H1 (cell line): ENCODE data around the gene MCUR1. TPM values are rescaled to one million over a fixed set of nuclear protein-coding genes. Genes with fewer than 3 reads are reported as not detected.

Experiments used
- CTCF ChIA-PET: fragments of 300-600 bp; sonication (Branson Sonifier 250); formaldehyde crosslinking; loops from one replicate; lab custom pipeline; 2021; ENCODE audit not compliant: partially characterized antibody; lab: Charles Lee
- POLR2A ChIA-PET: fragments of 300-600 bp; sonication (Branson Sonifier 250); formaldehyde crosslinking; loops from one replicate; lab custom pipeline; 2021; ENCODE audit warnings: inconsistent platforms; ENCODE audit not compliant: partially characterized antibody; lab: Charles Lee
- DNase-seq, 2 experiments: peaks; one replicate each; pipeline versions ENCODE4 v3.0.0 to v3.0.0-alpha.2; 2010 to 2022; ENCODE audit warnings: low spot score in 2 of 2, low read depth in 1 of 2, mixed read lengths in 1 of 2
- FAIRE-seq: peaks from 2 replicates; lab custom pipeline; 2011; peaks lifted over from hg19 to GRCh38; lab: Jason Lieb, UNC
- H2AFZ ChIP-seq: 2 replicates; pipeline ENCODE4 v1.8.1; 2012; ENCODE audit warnings: low read length, inconsistent platforms
- H2AK5ac ChIP-seq: 2 replicates; pipeline ENCODE4 v1.6.1; 2013; ENCODE audit warnings: low read depth, low read length
- H2BK120ac ChIP-seq: replicated peaks from 2 replicates; pipeline ENCODE3; 2013; ENCODE audit warnings: low read depth, low read length, inconsistent platforms
- H2BK12ac ChIP-seq: 2 replicates; pipeline ENCODE4 v1.6.1; 2013; ENCODE audit warnings: low read depth, low read length
- H2BK15ac ChIP-seq: 2 replicates; pipeline ENCODE4 v1.6.1; 2013; ENCODE audit warnings: low read length
- H2BK20ac ChIP-seq: 2 replicates; pipeline ENCODE4 v1.6.1; 2013; ENCODE audit warnings: low read length
- H2BK5ac ChIP-seq: 2 replicates; pipeline ENCODE4 v1.6.1; 2013; ENCODE audit warnings: low read depth, low read length
- H3K14ac ChIP-seq: 2 replicates; pipeline ENCODE4 v1.6.1; 2013; ENCODE audit warnings: inconsistent platforms; ENCODE audit not compliant: insufficient read length
- H3K18ac ChIP-seq: 2 replicates; pipeline ENCODE4 v1.6.1; 2013; ENCODE audit warnings: low read length; ENCODE audit errors: extremely low read depth
- H3K23ac ChIP-seq: 2 replicates; pipeline ENCODE4 v1.6.1; 2013; ENCODE audit warnings: inconsistent platforms; ENCODE audit not compliant: insufficient read length
- H3K23me2 ChIP-seq: 2 replicates; pipeline ENCODE4 v1.6.1; 2013; ENCODE audit warnings: low read depth, low read length
- H3K27ac ChIP-seq: 2 replicates; pipeline ENCODE4 v1.6.1; 2011; ENCODE audit warnings: low read depth, low read length, inconsistent platforms
- H3K27me3 ChIP-seq, 4 experiments: replicated peaks in 1 of 4; 1 replicate in 1 of 4; 2 replicates in 3 of 4; pipeline versions ENCODE4 v1.6.1 to v1.8.1; 2011 to 2013; ENCODE audit warnings: low read length in 3 of 4, mild to moderate bottlenecking in 3 of 4, inconsistent platforms in 2 of 4, mixed read lengths in 2 of 4, moderate library complexity in 1 of 4; ENCODE audit not compliant: control insufficient read depth in 3 of 4, insufficient read depth in 3 of 4; ENCODE audit errors: extremely low read depth in 1 of 4
- H3K36me3 ChIP-seq, 4 experiments: 2 replicates each; pipeline versions ENCODE4 v1.6.1 to v1.8.1; 2011 to 2013; ENCODE audit warnings: mild to moderate bottlenecking in 4 of 4, low read length in 3 of 4, moderate library complexity in 2 of 4, control low read depth in 1 of 4, inconsistent platforms in 1 of 4; ENCODE audit not compliant: insufficient read depth in 4 of 4, control insufficient read depth in 2 of 4
- H3K4ac ChIP-seq: replicated peaks from 2 replicates; pipeline ENCODE3; 2013; ENCODE audit warnings: low read length, low read depth, mixed read lengths, inconsistent platforms; ENCODE audit not compliant: insufficient read length
- H3K4me1 ChIP-seq, 4 experiments: replicated peaks in 1 of 4; 1 replicate in 1 of 4; 2 replicates in 3 of 4; pipeline versions ENCODE4 v1.6.1 to v1.8.1; 2011 to 2013; ENCODE audit warnings: low read length in 3 of 4, inconsistent platforms in 2 of 4, mixed read lengths in 1 of 4; ENCODE audit not compliant: insufficient read depth in 4 of 4, control insufficient read depth in 3 of 4
- H3K4me2 ChIP-seq, 2 experiments: 2 replicates each; pipeline versions ENCODE4 v1.6.1 to v1.8.1; 2011 to 2013; ENCODE audit warnings: low read depth in 2 of 2, low read length in 2 of 2, control low read depth in 1 of 2, inconsistent platforms in 1 of 2, mild to moderate bottlenecking in 1 of 2; ENCODE audit not compliant: insufficient read depth in 1 of 2
- H3K4me3 ChIP-seq, 4 experiments: fragments of 200-600, 300-600 bp in 1 of 4; sonication (generic), shearing (Covaris generic), sonication (Bioruptor Twin) in 1 of 4; 2 replicates each; pipeline versions ENCODE4 v1.5.1 to v1.8.1; 2011 to 2016; ENCODE audit warnings: low read length in 4 of 4, low read depth in 3 of 4, control low read depth in 2 of 4, inconsistent platforms in 2 of 4, mild to moderate bottlenecking in 2 of 4, mixed read lengths in 1 of 4, moderate library complexity in 1 of 4; ENCODE audit not compliant: insufficient read depth in 2 of 4; ENCODE audit errors: extremely low read depth in 1 of 4
- H3K56ac ChIP-seq: replicated peaks from 2 replicates; pipeline ENCODE3; 2013; ENCODE audit warnings: low read depth, mild to moderate bottlenecking, mixed read lengths, low read length, inconsistent platforms; ENCODE audit not compliant: insufficient read length
- H3K79me1 ChIP-seq: 2 replicates; pipeline ENCODE4 v1.6.1; 2013; ENCODE audit warnings: low read depth, low read length, control low read depth
- H3K79me2 ChIP-seq, 2 experiments: 2 replicates each; pipeline versions ENCODE4 v1.6.1 to v1.8.1; 2012 to 2013; ENCODE audit warnings: low read length in 2 of 2, mild to moderate bottlenecking in 2 of 2, inconsistent platforms in 1 of 2; ENCODE audit not compliant: insufficient read depth in 2 of 2, control insufficient read depth in 1 of 2
- H3K9ac ChIP-seq, 4 experiments: replicated peaks in 1 of 4; 1 replicate in 1 of 4; 2 replicates in 3 of 4; pipeline versions ENCODE4 v1.6.1 to v1.8.1; 2011 to 2013; ENCODE audit warnings: low read depth in 3 of 4, low read length in 3 of 4, control low read depth in 2 of 4, mild to moderate bottlenecking in 2 of 4, moderate library complexity in 2 of 4, inconsistent platforms in 1 of 4; ENCODE audit errors: extremely low read depth in 1 of 4
- H3K9me3 ChIP-seq, 2 experiments: 2 replicates each; pipeline versions ENCODE4 v1.6.1 to v1.8.1; 2012 to 2013; ENCODE audit warnings: mild to moderate bottlenecking in 2 of 2, moderate library complexity in 2 of 2, control low read depth in 1 of 2, inconsistent platforms in 1 of 2, low read depth in 1 of 2, low read length in 1 of 2, mixed read lengths in 1 of 2; ENCODE audit not compliant: insufficient read depth in 2 of 2
- H4K20me1 ChIP-seq, 2 experiments: replicated peaks in 1 of 2; 2 replicates each; pipeline versions ENCODE3 to v1.8.1; 2011 to 2013; ENCODE audit warnings: inconsistent platforms in 2 of 2, low read length in 2 of 2, mild to moderate bottlenecking in 1 of 2; ENCODE audit not compliant: insufficient read depth in 2 of 2, control insufficient read depth in 1 of 2
- H4K5ac ChIP-seq: 2 replicates; pipeline ENCODE4 v1.6.1; 2013; ENCODE audit warnings: low read length, low read depth, mixed read lengths, inconsistent platforms; ENCODE audit not compliant: insufficient read length
- H4K8ac ChIP-seq: 2 replicates; pipeline ENCODE4 v1.8.0; 2013; ENCODE audit warnings: mild to moderate bottlenecking, moderate library complexity, low read length, inconsistent platforms; ENCODE audit not compliant: insufficient read depth; ENCODE audit errors: extremely low read depth
- H4K91ac ChIP-seq: replicated peaks from 2 replicates; pipeline ENCODE3; 2013; ENCODE audit warnings: low read length, mixed read lengths, inconsistent platforms; ENCODE audit not compliant: insufficient read length
- ASH2L ChIP-seq: fragments of 200-600, 300-600 bp; sonication (generic); IDR thresholded peaks from one replicate; pipeline ENCODE4 v1.7.1; 2017; ENCODE audit warnings: low read length
- HDAC2 ChIP-seq, 2 experiments: fragments of 300-600 bp in 1 of 2; sonication (generic) in 1 of 2; IDR thresholded peaks; 2 replicates each; pipeline ENCODE4 v1.6.1; 2011 to 2012; ENCODE audit warnings: low read depth in 2 of 2, low read length in 2 of 2, mild to moderate bottlenecking in 2 of 2, moderate library complexity in 2 of 2, borderline replicate concordance in 1 of 2, inconsistent platforms in 1 of 2
- HDAC6 ChIP-seq: IDR thresholded peaks from one replicate; pipeline ENCODE4 v1.7.1; 2012; ENCODE audit warnings: low read depth, mild to moderate bottlenecking, inconsistent platforms, low read length, moderate library complexity
- KDM1A ChIP-seq: fragments of 200-600, 300-600 bp; sonication (generic); IDR thresholded peaks from 2 replicates; pipeline ENCODE4 v1.7.1; 2016; ENCODE audit warnings: mild to moderate bottlenecking, low read length, borderline replicate concordance
- PHF8 ChIP-seq: fragments of 200-600 bp; sonication (generic); conservative IDR thresholded peaks from 2 replicates; pipeline ENCODE4 v1.7.1; 2012; ENCODE audit warnings: low read depth, mild to moderate bottlenecking, inconsistent platforms, low read length, moderate library complexity
- SAP30 ChIP-seq: fragments of 300-600 bp; sonication (generic); IDR thresholded peaks from 2 replicates; pipeline ENCODE4 v1.7.1; 2012; ENCODE audit warnings: low read length, moderate library complexity, mild to moderate bottlenecking, inconsistent platforms; ENCODE audit not compliant: insufficient read depth, insufficient replicate concordance
- SIN3A ChIP-seq, 2 experiments: IDR thresholded peaks in 1 of 2; conservative IDR thresholded peaks in 1 of 2; 2 replicates each; pipeline ENCODE4 v1.6.1; 2011 to 2012; ENCODE audit warnings: low read length in 2 of 2, improper control_type of control experiment in 1 of 2, low read depth in 1 of 2, mild to moderate bottlenecking in 1 of 2
- SP4 ChIP-seq: IDR thresholded peaks from 2 replicates; pipeline ENCODE4 v1.6.1; 2012; ENCODE audit warnings: low read length, inconsistent platforms
- TBP ChIP-seq: IDR thresholded peaks from 2 replicates; pipeline ENCODE4 v1.6.1; 2011; ENCODE audit warnings: low read depth, low read length, improper control_type of control experiment
- TCF12 ChIP-seq: IDR thresholded peaks from 2 replicates; pipeline ENCODE4 v1.6.1; 2011; ENCODE audit warnings: low read depth, mild to moderate bottlenecking, low read length
- ZNF274 ChIP-seq: IDR thresholded peaks from 2 replicates; pipeline ENCODE4 v1.7.0; 2012; ENCODE audit warnings: low read length, borderline replicate concordance; ENCODE audit errors: extremely low read depth
- WGBS, 2 experiments: shearing (Covaris generic) in 1 of 2; methylation state at CpG; one replicate each; pipeline versions ENCODE4 v1.1.6 to v1.1.7; 2013 to 2015; ENCODE audit warnings: low lambda C conversion rate in 2 of 2, mixed read lengths in 2 of 2, inconsistent platforms in 1 of 2, low coverage in 1 of 2, missing lambda C conversion rate in 1 of 2; ENCODE audit not compliant: insufficient replicate concordance in 2 of 2, insufficient coverage in 1 of 2, insufficient read length in 1 of 2; ENCODE audit errors: extremely low coverage in 1 of 2, missing lambda C conversion rate in 1 of 2; 5-methylcytosine and 5-hydroxymethylcytosine counted together
- polyA plus RNA-seq, 7 experiments: library from polyadenylated mRNA; depleted of rRNA in 3 of 7; stranded (reverse) in 5 of 7; unstranded in 2 of 7; fragments of >200 nt in 5 of 7; fragments of 200-250 nt in 2 of 7; gene quantifications; 1 replicate in 5 of 7; 2 replicates in 1 of 7; 4 replicates in 1 of 7; pipeline versions ENCODE4 v1.2.1 to v1.2.3, GENCODE V29; 2011 to 2013; ENCODE audit warnings: missing spikeins in 2 of 7, mixed read lengths in 2 of 7
- total RNA-seq: library from RNA; stranded (reverse); fragmentation: NEBNext Ultra II Directional; extraction: Animal tissue kit (Norgen Biotek cat#: 25700); gene quantifications from 2 replicates; pipeline ENCODE4 v1.2.1, GENCODE V29; 2021
- TF ChIP-seq, protein P1 (sequence below): IDR thresholded peaks from 2 replicates; pipeline ENCODE4 v1.6.1; 2012; ENCODE audit warnings: low read length, inconsistent platforms

MCUR1 gene
- total and polyA plus RNA-seq, 2 of the 8 experiments (the other 6 are each of a cell fraction or from before 2014, with no cell fraction given) = 9.6 to 37.3 TPM

- Histone ChIP-seq H3K9ac (no peak overlapping the region), H2BK12ac (no peak overlapping the region), H3K27me3 (no peaks in the 10 kb centered on the region), H3K14ac (no peak overlapping the region), H4K5ac (no peak overlapping the region), H2BK120ac (no peak overlapping the region), H3K23ac (no peak overlapping the region), H3K79me2 (no peaks in the 10 kb centered on the region), H3K23me2 (no peaks in the 10 kb centered on the region; the same call in 1 of the 2 replicates), H3K4me2 (no peak overlapping the region), H3K36me3 (no peaks in the 10 kb centered on the region), H2AK5ac (no peak overlapping the region), H2AFZ (no peak overlapping the region), H3K4me1 (no peaks in the 10 kb centered on the region), H3K9me3 (no peaks in the 10 kb centered on the region; a peak in 1 of 4 replicates), H3K27ac (no peak overlapping the region), H3K4ac (no peak overlapping the region), H3K4me3 (no peak overlapping the region), H2BK15ac (no peak overlapping the region), H4K8ac (no peak overlapping the region), H4K91ac (no peak overlapping the region), H3K18ac (no peak overlapping the region), H2BK20ac (no peak overlapping the region), H2BK5ac (no peak overlapping the region), H4K20me1 (no peaks in the 10 kb centered on the region), H3K56ac (no peak overlapping the region), H3K79me1 (no peaks in the 10 kb centered on the region)
- ChIA-PET POLR2A (no interaction called here), CTCF (interaction anchor here (0.7 to 0.9 kb wide), 2 partner anchors 36 to 59 kb away, joined by 3 to 4 read pairs; no protein-coding TSS in a partner anchor)
- WGBS, 2 experiments = 79% methylated on average over 2 of the region's 5 CpGs; no CpG with 5 or more reads in 1 of the 2 experiments
- DNase-seq (no peak), FAIRE-seq (no peak)
- TF ChIP-seq SAP30 (no peak), ZNF274 (no peak), SP4 (no peak), TCF12 (no peak), HDAC2 (IDR thresholded peaks at IDR 0.05; ENCODE audit: borderline replicate concordance in 1 of 2, low read depth in 2 of 2, low read length in 2 of 2) (no peak), KDM1A (no peak), HDAC6 (no peak), SIN3A (conservative IDR thresholded peaks at IDR 0.05 in 1 of 2, IDR thresholded peaks at IDR 0.05 in 1 of 2; ENCODE audit: low read depth in 1 of 2, low read length in 2 of 2) (no peak), ASH2L (no peak), TBP (no peak), PHF8 (no peak)
- TF ChIP-seq, protein P1, sequence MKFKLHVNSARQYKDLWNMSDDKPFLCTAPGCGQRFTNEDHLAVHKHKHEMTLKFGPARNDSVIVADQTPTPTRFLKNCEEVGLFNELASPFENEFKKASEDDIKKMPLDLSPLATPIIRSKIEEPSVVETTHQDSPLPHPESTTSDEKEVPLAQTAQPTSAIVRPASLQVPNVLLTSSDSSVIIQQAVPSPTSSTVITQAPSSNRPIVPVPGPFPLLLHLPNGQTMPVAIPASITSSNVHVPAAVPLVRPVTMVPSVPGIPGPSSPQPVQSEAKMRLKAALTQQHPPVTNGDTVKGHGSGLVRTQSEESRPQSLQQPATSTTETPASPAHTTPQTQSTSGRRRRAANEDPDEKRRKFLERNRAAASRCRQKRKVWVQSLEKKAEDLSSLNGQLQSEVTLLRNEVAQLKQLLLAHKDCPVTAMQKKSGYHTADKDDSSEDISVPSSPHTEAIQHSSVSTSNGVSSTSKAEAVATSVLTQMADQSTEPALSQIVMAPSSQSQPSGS = no peak
Observed at GRCh38 chr6:13853871-13854270, 39.5 kb upstream of the MCUR1 start.
